Measurements from ENCODE around the gene NPFFR1.

DNA sequence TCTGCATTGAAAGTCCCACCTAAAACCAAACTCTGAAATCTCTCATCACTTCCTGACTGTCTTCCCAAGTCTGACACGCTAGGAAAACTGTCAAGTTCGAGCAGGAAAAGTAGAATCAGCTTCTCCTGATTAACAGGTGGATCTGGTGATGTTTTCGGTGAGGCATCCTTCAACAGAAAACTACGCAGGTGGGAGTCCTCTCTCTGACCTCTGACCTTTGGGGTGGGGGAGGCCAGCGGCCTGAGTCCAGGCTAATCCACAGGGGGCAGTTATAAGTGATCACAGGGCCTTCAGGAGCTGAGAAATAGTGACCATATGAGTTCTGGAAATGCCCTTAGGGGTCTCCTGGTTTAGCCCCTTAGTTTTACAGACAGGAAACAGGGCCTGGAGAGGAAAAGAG lies 13.4 kb upstream of the NPFFR1 start:
- TF ChIP-seq, protein P1, sequence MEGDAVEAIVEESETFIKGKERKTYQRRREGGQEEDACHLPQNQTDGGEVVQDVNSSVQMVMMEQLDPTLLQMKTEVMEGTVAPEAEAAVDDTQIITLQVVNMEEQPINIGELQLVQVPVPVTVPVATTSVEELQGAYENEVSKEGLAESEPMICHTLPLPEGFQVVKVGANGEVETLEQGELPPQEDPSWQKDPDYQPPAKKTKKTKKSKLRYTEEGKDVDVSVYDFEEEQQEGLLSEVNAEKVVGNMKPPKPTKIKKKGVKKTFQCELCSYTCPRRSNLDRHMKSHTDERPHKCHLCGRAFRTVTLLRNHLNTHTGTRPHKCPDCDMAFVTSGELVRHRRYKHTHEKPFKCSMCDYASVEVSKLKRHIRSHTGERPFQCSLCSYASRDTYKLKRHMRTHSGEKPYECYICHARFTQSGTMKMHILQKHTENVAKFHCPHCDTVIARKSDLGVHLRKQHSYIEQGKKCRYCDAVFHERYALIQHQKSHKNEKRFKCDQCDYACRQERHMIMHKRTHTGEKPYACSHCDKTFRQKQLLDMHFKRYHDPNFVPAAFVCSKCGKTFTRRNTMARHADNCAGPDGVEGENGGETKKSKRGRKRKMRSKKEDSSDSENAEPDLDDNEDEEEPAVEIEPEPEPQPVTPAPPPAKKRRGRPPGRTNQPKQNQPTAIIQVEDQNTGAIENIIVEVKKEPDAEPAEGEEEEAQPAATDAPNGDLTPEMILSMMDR (IDR thresholded peaks at IDR 0.05) = no peak
- no peak for TF ChIP-seq POLR2A (IDR thresholded peaks at IDR 0.05)
